Measurements from ENCODE around the gene PHLDA2. TPM values are rescaled to one million over a fixed set of nuclear protein-coding genes. Genes with fewer than 3 reads are reported as not detected.

The PHLDA2 gene
- total and polyA plus RNA-seq, 2 of the 13 experiments (the other 11 are each of a cell fraction or from before 2014, with no cell fraction given), result 0.55 to 0.78 TPM

DNA sequence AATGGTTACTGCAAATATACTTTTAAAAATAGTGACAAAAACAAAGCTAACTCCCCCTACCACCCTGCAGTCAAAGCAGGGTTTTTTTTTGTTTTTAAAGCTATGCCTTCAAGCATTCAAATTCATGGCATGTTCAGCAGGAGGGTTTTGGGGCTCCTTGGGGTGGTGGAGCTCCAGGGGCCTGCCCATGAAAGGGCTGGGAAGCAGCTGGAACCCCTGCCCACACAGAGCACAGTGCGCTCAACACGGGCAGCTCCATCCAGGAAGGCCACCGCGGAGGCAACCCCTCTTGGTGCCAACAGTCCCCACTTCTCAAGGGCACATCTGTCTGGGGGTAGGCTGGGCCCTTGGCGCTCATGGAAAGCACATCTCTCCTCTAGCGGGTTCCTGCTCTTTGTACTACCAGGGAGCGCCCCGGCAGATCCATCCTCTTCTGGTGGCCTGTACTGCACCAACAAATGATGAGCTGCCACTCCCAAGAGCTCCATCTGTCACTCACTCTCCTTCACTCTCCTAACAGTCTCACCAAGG, 16.6 kb upstream of the PHLDA2 start:
- WGBS (ENCODE audit: low lambda C conversion rate), result 93% methylated on average over 3 of the region's 8 CpGs
- Histone ChIP-seq H3K36me3 (replicated peaks in 1 of 2; ENCODE audit: control insufficient read depth in 1 of 2, insufficient read depth in 2 of 2, low read length in 2 of 2) (peaks cover 11 to 75% of the 10 kb centered on the region in 2 experiments), H3K27me3 (ENCODE audit: control insufficient read depth in 1 of 2, insufficient read depth in 2 of 2, low read length in 2 of 2) (no peaks in the 10 kb centered on the region), H3K9ac (ENCODE audit: insufficient read depth, low read depth, low read length) (no peak overlapping the region), H4K20me1 (ENCODE audit: insufficient read depth, low read length) (peaks cover 22% of the 10 kb centered on the region), H3K4me2 (ENCODE audit: low read depth, low read length) (no peak overlapping the region), H3K4me3 (replicated peaks in 1 of 3; ENCODE audit: insufficient read depth in 1 of 3, low read depth in 2 of 3, low read length in 3 of 3) (no peak overlapping the region), H3K27ac (ENCODE audit: extremely low read length, insufficient read depth, low read length) (no peak overlapping the region), H3K79me2 (ENCODE audit: insufficient read depth, low read length) (no peaks in the 10 kb centered on the region), H3K9me3 (ENCODE audit: low read length) (no peaks in the 10 kb centered on the region), H2AFZ (ENCODE audit: low read length) (no peak overlapping the region), H3K4me1 (ENCODE audit: insufficient read depth, low read length) (peaks cover 4% of the 10 kb centered on the region)
- DNase-seq (ENCODE audit: low spot score), result no peak
- in situ Hi-C loops (cut with HindIII; ENCODE audit: extremely low pct_ligation_motif_present, low pct_unique_long_range_greater_than_20kb) (no loop called here), intact Hi-C loops (cut with micrococcal nuclease; ENCODE audit: unreplicated experiment) (no loop called here)
- TF ChIP-seq SALL2 (CRISPR knock-in tag; IDR thresholded peaks at IDR 0.05) (no peak), MTF1 (CRISPR knock-in tag; IDR thresholded peaks at IDR 0.05) (no peak)
- no peak for ATAC-seq
- ChIA-PET POLR2A (interaction anchor here (0.6 kb wide), 1 partner anchor 10 kb away, joined by 3 read pairs; no protein-coding TSS in a partner anchor), CTCF (ENCODE audit: low intra/inter-chr PET ratio, low total read pairs) (no interaction called here)
- no TSS peak for BruUV-seq (replicated peaks)
- FAIRE-seq, result no peak

DNA sequence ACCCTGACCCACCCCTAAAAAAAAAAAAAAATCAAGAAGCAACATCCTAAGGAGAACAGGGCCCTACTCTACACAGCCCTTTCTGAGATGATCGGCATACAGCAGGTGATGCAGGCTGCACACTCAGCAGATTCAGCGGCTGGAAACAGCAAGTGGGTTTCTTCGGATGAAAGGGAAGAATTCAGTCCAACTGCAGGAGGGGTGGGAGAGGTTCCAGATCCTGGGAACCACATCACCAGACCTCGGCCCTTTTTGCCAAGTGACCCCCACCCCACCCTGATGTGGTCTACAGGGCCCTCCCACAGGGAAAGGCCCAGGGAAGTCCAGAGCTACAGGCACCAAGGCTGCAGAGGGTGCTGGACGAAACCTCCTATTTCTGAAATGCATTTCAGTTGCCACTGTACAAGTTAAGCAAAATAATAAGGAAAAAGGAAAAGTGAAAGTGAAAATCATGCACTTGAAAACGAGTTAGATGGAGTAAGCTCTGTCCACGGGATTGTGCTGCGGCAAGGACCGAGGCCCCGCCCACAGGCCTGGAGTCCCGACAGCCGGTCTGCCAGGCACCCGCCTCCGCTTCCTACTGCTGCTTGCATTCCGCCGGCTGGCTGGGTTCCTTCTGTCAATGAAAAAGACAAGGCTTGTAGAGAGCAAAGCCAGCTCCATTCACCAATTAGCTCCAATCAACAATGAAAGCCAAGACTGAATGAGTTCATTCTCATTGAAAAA, 16.0 kb upstream of the PHLDA2 start:
- Histone ChIP-seq H2AFZ (ENCODE audit: low read length) (no peak overlapping the region), H3K27me3 (ENCODE audit: control insufficient read depth in 1 of 2, insufficient read depth in 2 of 2, low read length in 2 of 2) (no peaks in the 10 kb centered on the region), H3K4me3 (replicated peaks in 1 of 3; ENCODE audit: insufficient read depth in 1 of 3, low read depth in 2 of 3, low read length in 3 of 3) (no peak overlapping the region), H3K36me3 (replicated peaks in 1 of 2; ENCODE audit: control insufficient read depth in 1 of 2, insufficient read depth in 2 of 2, low read length in 2 of 2) (peaks cover 7 to 69% of the 10 kb centered on the region in 2 experiments), H3K4me2 (ENCODE audit: low read depth, low read length) (no peak overlapping the region), H4K20me1 (ENCODE audit: insufficient read depth, low read length) (peaks cover 22% of the 10 kb centered on the region), H3K79me2 (ENCODE audit: insufficient read depth, low read length) (no peaks in the 10 kb centered on the region), H3K4me1 (ENCODE audit: insufficient read depth, low read length) (peaks cover 11% of the 10 kb centered on the region), H3K9me3 (ENCODE audit: low read length) (no peaks in the 10 kb centered on the region), H3K27ac (ENCODE audit: extremely low read length, insufficient read depth, low read length) (no peak overlapping the region), H3K9ac (ENCODE audit: insufficient read depth, low read depth, low read length) (no peak overlapping the region)
- ChIA-PET CTCF (ENCODE audit: low intra/inter-chr PET ratio, low total read pairs) (no interaction called here), POLR2A (interaction anchor here (0.6 kb wide), 1 partner anchor 9 kb away, joined by 3 read pairs; no protein-coding TSS in a partner anchor)
- in situ Hi-C loops (cut with HindIII; ENCODE audit: extremely low pct_ligation_motif_present, low pct_unique_long_range_greater_than_20kb) (no loop called here), intact Hi-C loops (cut with micrococcal nuclease; ENCODE audit: unreplicated experiment) (no loop called here)
- WGBS (ENCODE audit: low lambda C conversion rate), result 95% methylated on average over 13 of the region's 16 CpGs
- no peak for ATAC-seq
- TF ChIP-seq SIN3A (IDR thresholded peaks at IDR 0.05; ENCODE audit: borderline replicate concordance, low read depth, low read length), result no peak
- TF ChIP-seq MAFK (conservative IDR thresholded peaks at IDR 0.05 in 1 of 2, IDR thresholded peaks at IDR 0.05 in 1 of 2; ENCODE audit: low read length in 2 of 2), result peak; percentile 70 to 72
- peak; percentile 53 for TF ChIP-seq MAFF (IDR thresholded peaks at IDR 0.05; ENCODE audit: low read depth, low read length)
- DNase-seq (ENCODE audit: low spot score), result no peak
- FAIRE-seq, result no peak
- BruUV-seq (replicated peaks), result TSS peak; percentile 11

All from HepG2 (cell line).